GM18526 (cell line): ENCODE measurements around the gene POLR2E.

Experiments used
- POLR2A ChIP-seq: IDR thresholded peaks from 3 replicates; pipeline ENCODE4 v1.6.1; 2011; ENCODE audit not compliant: insufficient read length; ENCODE audit errors: extremely low read depth

POLR2E gene

GRCh38 chr19:1042689-1043511 lies 52.3 kb downstream of the POLR2E start:
- no peak for TF ChIP-seq POLR2A

GRCh38 chr19:1041835-1042685 lies 53.1 kb downstream of the POLR2E start:
- TF ChIP-seq POLR2A: no peak

GRCh38 chr19:1041272-1041834 lies 53.8 kb downstream of the POLR2E start:
- no peak for TF ChIP-seq POLR2A

GRCh38 chr19:1040476-1041271 lies 54.5 kb downstream of the POLR2E start:
- no peak for TF ChIP-seq POLR2A

- peak; percentile 74 for TF ChIP-seq POLR2A
Observed at GRCh38 chr19:1039646-1040475, 55.3 kb downstream of the POLR2E start, which contains the start of gene ABCA7. TSS of gene ABCA7 (plus strand) at chr19:1040107. CDS start at chr19:1041362, 1,255 bp downstream.

GRCh38 chr19:1038978-1039645 lies 56.1 kb downstream of the POLR2E start:
- no peak for TF ChIP-seq POLR2A

- TF ChIP-seq POLR2A: no peak
Observed at GRCh38 chr19:1037621-1038064, 57.5 kb downstream of the POLR2E start.
